Measurements from ENCODE around the gene DTHD1. TPM values are rescaled to one million over a fixed set of nuclear protein-coding genes. Genes with fewer than 3 reads are reported as not detected.
A peak's percentile ranks its signal among the peaks of the same experiment; 100 is the strongest.

The DTHD1 gene
- 10 to 100 TPM; 67.0 to 95.4 (median 81.5) TPM for total RNA-seq
- total RNA-seq (2013): 81.7 TPM

- Histone ChIP-seq H3K27ac (ENCODE audit: low read length) (peak within 1 kb of the TSS; percentile 98), H3K4me3 (ENCODE audit: low read length) (peak within 1 kb of the TSS; percentile 59), H3K36me3 (ENCODE audit: control insufficient read depth, insufficient read depth, low read length) (no peaks in the 10 kb centered on the region), H3K4me1 (ENCODE audit: control insufficient read depth, insufficient read depth, low read length) (peaks cover 14% of the 10 kb centered on the region), H3K27me3 (ENCODE audit: control insufficient read depth, insufficient read depth, low read length) (no peaks in the 10 kb centered on the region), H3K9me3 (ENCODE audit: control insufficient read depth, insufficient read depth, low read length) (no peaks in the 10 kb centered on the region)
- no peaks in the 10 kb centered on the region for H3K9me3 Mint-ChIP-seq
- intact Hi-C loops (cut with micrococcal nuclease): loop anchor here (1.0 kb wide), 2 partner anchors 12 to 26 kb away; no protein-coding TSS in a partner anchor
- peaks cover 13% of the 10 kb centered on the region for H3K36me3 Mint-ChIP-seq
- peaks cover 90 to 94% of the 10 kb centered on the region in 2 donors for H3K4me1 Mint-ChIP-seq
- ATAC-seq: peak; percentile 65 to 83 (median 73)
- no peaks in the 10 kb centered on the region for H3K27me3 Mint-ChIP-seq (ENCODE audit: low read depth in 2 of 2)
- 57% methylated on average over 2 of the region's 5 CpGs for WGBS (ENCODE audit: insufficient coverage)
- H3K27ac Mint-ChIP-seq: peak within 1 kb of the TSS; percentile 98
- peak within 1 kb of the TSS; percentile 98 for H3K4me3 Mint-ChIP-seq
- TF ChIP-seq, protein P1, sequence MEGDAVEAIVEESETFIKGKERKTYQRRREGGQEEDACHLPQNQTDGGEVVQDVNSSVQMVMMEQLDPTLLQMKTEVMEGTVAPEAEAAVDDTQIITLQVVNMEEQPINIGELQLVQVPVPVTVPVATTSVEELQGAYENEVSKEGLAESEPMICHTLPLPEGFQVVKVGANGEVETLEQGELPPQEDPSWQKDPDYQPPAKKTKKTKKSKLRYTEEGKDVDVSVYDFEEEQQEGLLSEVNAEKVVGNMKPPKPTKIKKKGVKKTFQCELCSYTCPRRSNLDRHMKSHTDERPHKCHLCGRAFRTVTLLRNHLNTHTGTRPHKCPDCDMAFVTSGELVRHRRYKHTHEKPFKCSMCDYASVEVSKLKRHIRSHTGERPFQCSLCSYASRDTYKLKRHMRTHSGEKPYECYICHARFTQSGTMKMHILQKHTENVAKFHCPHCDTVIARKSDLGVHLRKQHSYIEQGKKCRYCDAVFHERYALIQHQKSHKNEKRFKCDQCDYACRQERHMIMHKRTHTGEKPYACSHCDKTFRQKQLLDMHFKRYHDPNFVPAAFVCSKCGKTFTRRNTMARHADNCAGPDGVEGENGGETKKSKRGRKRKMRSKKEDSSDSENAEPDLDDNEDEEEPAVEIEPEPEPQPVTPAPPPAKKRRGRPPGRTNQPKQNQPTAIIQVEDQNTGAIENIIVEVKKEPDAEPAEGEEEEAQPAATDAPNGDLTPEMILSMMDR (IDR thresholded peaks at IDR 0.05): no peak
- peak; percentile 47 to 69 for DNase-seq
Observed at GRCh38 chr4:36281384-36282106, at the start of gene DTHD1. TSS of gene DTHD1 (plus strand) at chr4:36281616. CDS start at chr4:36281759, 143 bp downstream.

DNA sequence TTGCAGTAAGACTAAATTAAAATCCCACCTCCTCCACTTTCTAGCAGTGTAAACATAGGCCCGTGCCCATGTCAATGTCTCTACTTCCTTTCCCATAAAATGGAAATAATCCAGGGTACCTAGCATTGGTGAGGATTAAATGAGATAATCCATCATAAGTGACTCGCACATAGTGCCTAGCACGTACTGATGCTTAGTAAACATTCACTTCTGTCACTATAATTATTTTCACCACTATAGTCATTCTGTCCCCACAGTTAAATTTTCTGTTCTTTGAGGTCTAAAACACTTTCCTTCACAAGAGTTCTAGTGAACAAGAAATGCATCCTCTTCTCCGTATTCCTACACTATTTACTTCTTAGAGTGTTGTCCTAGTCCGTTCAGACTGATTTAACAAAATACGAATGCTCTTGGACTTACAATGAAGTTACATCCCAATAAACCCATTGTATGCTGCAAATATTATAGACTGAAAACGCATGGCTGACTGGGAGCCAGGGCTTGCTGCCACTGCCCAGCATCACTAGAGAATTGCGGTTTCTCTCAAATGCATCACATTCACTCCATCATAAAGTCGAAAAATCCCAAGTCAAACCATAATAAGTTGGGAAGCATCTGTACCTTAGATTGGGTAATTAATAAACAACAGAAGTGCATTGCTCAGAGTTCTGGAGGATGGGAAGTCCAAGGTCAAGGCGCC is 47.7 kb upstream of the DTHD1 start:
- Histone ChIP-seq H3K27ac (ENCODE audit: low read length) (no peak overlapping the region), H3K27me3 (ENCODE audit: control insufficient read depth, insufficient read depth, low read length) (no peaks in the 10 kb centered on the region), H3K36me3 (ENCODE audit: control insufficient read depth, insufficient read depth, low read length) (peaks cover 18% of the 10 kb centered on the region), H3K9me3 (ENCODE audit: control insufficient read depth, insufficient read depth, low read length) (peaks cover 3% of the 10 kb centered on the region), H3K4me3 (ENCODE audit: low read length) (no peak overlapping the region), H3K4me1 (ENCODE audit: control insufficient read depth, insufficient read depth, low read length) (peaks cover 40% of the 10 kb centered on the region)
- TF ChIP-seq, protein P1 (IDR thresholded peaks at IDR 0.05): no peak
- 89% methylated on average over 9 of the region's 10 CpGs for WGBS (ENCODE audit: insufficient coverage)
- H3K9me3 Mint-ChIP-seq: peaks cover 0 to 3% of the 10 kb centered on the region in 2 donors
- H3K27ac Mint-ChIP-seq: peak overlapping the region; percentile 67 to 74
- peak overlapping the region; percentile 10 for H3K4me3 Mint-ChIP-seq
- H3K36me3 Mint-ChIP-seq: no peaks in the 10 kb centered on the region
- H3K27me3 Mint-ChIP-seq (ENCODE audit: low read depth in 2 of 2): no peaks in the 10 kb centered on the region
- peaks cover 93 to 96% of the 10 kb centered on the region in 2 donors for H3K4me1 Mint-ChIP-seq
- intact Hi-C loops (cut with micrococcal nuclease): loop anchor here (2.0 kb wide), 1 partner anchor 13 kb away; no protein-coding TSS in a partner anchor
- DNase-seq (no peak), ATAC-seq (no peak)

- Histone ChIP-seq H3K4me3 (ENCODE audit: low read length) (no peak overlapping the region), H3K9me3 (ENCODE audit: control insufficient read depth, insufficient read depth, low read length) (peaks cover 3% of the 10 kb centered on the region), H3K36me3 (ENCODE audit: control insufficient read depth, insufficient read depth, low read length) (peaks cover 18% of the 10 kb centered on the region), H3K4me1 (ENCODE audit: control insufficient read depth, insufficient read depth, low read length) (peaks cover 47% of the 10 kb centered on the region), H3K27me3 (ENCODE audit: control insufficient read depth, insufficient read depth, low read length) (no peaks in the 10 kb centered on the region), H3K27ac (ENCODE audit: low read length) (no peak overlapping the region)
- Mint-ChIP-seq H3K4me3 (no peak overlapping the region), H3K36me3 (no peaks in the 10 kb centered on the region), H3K27me3 (ENCODE audit: low read depth in 2 of 2) (no peaks in the 10 kb centered on the region), H3K27ac (peak overlapping the region in 1 of 2 donors; percentile 16), H3K4me1 (peaks cover 91 to 96% of the 10 kb centered on the region in 2 donors), H3K9me3 (peaks cover 0 to 3% of the 10 kb centered on the region in 2 donors)
- 93% methylated on average over 3 of the region's 3 CpGs for WGBS (ENCODE audit: insufficient coverage)
- TF ChIP-seq, protein P1 (IDR thresholded peaks at IDR 0.05): no peak
- DNase-seq (no peak), ATAC-seq (peak in 1 of 3 donors; percentile 39)
- intact Hi-C loops (cut with micrococcal nuclease): loop anchor here (2.0 kb wide), 1 partner anchor 15 kb away; no protein-coding TSS in a partner anchor
Observed at GRCh38 chr4:36235306-36235705, 46.1 kb upstream of the DTHD1 start.
